GM19035 (cell line): Measurements from ENCODE around the gene HYAL2.

Experiments
- ATAC-seq: cut with Tn5 transposase; IDR thresholded peaks from one replicate; pipeline ENCODE4 v1.9.1; 2021; ENCODE audit not compliant: unreplicated experiment

The HYAL2 gene

GRCh38 chr3:50331364-50331907 is 8.9 kb upstream of the HYAL2 start:
- no peak for ATAC-seq

DNA sequence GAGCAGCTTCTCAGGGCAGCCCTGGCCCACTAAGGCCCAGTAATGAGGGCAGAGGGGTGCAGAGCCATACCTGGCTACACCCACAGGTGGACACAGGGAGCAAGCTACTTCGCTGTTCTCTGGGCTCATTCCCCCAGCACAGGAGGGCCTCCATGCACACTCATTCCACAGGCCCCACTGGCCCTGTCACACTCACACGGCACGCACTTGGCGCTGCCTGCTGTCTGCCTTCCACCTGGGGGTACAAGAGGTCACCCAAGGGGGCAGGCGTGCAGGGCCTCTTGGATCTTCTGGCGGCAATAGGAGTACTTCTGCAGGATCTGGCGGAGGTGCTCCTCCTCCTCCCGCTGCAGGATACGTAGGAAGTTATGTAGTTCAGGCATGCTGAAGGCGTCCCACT is 7.8 kb upstream of the HYAL2 start:
- no peak for ATAC-seq

DNA sequence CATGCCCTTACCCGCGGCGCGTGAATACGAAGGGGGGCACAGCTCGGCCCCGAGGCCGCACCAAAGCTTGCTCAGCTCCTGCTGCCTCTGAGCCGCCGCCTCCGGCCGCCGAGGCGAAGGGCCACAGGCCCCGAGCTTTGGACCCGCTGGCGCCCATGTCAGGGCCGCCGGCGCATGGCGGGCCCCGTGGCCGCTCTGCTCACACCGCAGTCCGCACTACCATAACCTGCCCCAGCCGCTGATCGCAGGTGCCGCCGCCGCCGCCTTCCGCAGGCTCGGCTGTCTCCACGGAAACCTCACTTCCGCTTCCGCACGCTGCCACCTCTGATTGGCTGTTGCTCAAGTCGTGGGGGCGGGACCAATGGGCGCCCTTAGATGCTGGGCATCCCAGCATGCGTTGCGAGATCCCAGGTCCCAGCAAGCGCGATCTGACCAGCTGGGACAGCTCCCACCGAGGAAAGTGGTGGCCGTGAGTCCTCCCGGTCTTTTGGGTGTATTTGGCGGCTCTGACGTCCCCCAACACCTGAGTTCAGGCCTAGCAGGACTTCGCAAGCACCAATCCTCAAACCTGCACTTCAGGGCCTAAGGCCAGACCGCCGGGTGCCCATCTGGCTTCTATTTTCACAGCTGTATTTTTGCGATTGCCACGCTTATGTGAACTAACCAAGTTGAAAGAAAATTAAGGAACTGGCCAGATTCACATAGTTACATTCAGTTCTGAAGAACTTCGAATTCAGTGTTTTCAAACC is 5.6 kb upstream of the HYAL2 start, which contains the start of gene TUSC2:
Gene TUSC2 (minus strand): TSS at position 281 of the 749 bp plus-strand sequence. CDS start 124 bp downstream, at position 157.
- ATAC-seq: peak; percentile 83

DNA sequence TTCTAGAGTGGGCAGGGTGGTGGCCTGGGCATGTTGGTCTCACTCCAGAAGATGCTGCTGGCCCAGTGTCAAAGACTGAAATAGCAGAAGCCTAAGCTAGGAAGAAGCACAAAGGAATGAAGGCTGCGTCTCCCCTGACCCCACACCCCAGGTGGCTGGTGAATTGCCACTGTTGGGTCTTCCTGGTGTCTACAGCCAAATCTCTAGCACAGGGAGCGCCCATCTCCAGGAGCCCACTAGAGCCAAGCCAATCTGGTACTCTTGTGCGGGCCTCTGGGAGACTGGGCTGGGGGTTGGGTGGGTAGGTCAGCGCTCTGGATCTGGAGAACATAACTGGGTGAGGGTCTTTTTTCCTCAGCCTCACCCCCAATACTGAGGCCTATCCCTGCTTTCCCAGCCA is 4.6 kb upstream of the HYAL2 start:
- ATAC-seq: no peak

- ATAC-seq: no peak
These were observed 3.6 kb upstream of the HYAL2 start for GRCh38 chr3:50326182-50326541.

DNA sequence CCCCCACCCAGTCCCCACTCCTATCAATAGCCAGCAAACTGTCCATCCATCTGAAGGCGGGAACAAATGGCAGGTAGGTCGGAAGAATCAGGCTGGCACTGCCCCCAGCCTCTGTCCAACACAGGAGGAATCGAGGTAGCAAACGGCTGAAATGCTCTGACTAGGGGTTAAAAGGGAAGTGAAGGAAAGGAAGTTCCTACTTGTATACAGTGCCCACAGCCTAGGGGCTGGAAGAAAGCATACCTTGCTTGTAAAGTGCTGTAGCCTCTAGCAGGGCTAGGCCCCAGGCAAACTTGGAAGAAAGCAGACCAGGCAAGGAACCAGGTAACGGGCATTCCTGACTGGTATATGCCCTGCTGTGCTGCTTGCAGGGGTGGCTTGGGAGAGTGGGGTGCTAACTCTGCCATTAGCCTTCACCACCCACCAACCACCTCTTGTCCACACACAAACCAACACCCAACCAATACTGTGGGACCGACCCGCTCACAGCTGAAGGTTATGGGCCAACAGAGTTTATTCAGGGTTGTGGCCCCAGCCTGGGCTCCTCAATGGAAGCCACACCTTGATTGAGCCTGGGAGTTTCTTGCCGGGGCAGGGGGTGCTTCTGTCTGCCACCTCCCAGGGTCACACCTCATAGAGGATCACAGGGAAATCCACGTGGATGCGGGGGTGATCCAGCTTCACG is 3.1 kb upstream of the HYAL2 start:
- no peak for ATAC-seq

DNA sequence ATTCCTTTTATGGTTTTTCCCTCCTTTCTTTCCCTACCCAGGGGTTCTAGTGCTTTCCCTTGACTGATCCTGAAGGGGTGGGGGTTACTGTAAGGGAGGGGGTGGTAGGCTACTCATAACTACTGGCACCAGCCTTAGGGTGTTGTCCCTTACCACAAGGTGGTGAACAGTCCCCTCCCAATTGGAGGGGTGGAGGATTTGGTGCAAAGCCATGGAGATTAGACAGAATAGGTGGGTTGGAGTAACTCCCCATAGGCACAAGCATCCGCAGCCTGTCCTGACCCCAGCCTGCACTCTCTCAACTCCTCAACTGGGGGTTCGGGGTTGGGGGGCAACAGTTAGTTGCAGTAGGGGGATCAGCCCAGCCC is 2.6 kb upstream of the HYAL2 start:
- no peak for ATAC-seq

GRCh38 chr3:50324351-50325112 is 2.0 kb upstream of the HYAL2 start:
- ATAC-seq: no peak

DNA sequence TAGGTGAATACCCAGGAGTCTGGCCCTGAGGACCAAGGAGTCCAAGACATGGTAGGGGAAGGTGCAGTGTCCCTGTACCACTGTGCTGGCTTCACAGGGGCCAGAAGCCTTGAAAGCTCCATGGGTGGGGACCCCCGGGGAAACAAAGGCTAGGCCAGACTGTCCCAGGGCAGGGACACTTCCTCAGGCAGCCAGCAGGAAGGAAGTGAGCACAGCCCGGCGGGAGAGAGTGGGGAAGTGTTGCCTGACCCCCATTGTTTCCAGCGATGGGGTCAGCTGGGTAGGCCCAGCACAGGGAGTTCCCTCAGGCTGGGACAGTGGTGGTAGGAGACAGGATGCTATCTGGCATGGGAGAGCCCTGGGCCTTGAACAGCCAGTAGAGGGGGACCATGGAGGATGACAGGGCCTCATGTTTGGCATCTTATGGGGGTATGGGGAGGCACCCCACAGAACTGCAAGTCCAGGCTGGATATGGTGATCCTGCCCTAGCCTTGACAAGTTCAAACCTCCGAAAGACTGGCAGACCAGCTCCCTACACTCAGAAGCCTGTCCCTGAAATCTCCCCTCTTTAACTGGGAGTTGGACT is 1.2 kb upstream of the HYAL2 start:
- ATAC-seq: no peak

GRCh38 chr3:50323092-50323600 is 601 bp upstream of the HYAL2 start:
- ATAC-seq: no peak

DNA sequence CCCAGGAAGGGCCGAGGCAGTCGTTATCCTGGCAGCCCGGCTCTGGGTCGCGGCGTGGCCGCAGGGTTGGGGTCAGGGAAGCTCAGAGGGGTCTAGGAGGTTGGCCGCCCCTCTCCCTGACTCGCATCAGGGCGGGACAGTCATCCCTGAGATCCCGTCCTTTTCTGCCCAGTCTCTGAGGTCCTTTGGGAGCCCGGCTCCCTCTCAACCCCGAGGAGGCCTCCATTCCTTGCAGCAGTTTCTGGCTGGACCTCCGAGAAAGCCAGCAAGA is 495 bp downstream of the HYAL2 start:
- ATAC-seq: no peak

DNA sequence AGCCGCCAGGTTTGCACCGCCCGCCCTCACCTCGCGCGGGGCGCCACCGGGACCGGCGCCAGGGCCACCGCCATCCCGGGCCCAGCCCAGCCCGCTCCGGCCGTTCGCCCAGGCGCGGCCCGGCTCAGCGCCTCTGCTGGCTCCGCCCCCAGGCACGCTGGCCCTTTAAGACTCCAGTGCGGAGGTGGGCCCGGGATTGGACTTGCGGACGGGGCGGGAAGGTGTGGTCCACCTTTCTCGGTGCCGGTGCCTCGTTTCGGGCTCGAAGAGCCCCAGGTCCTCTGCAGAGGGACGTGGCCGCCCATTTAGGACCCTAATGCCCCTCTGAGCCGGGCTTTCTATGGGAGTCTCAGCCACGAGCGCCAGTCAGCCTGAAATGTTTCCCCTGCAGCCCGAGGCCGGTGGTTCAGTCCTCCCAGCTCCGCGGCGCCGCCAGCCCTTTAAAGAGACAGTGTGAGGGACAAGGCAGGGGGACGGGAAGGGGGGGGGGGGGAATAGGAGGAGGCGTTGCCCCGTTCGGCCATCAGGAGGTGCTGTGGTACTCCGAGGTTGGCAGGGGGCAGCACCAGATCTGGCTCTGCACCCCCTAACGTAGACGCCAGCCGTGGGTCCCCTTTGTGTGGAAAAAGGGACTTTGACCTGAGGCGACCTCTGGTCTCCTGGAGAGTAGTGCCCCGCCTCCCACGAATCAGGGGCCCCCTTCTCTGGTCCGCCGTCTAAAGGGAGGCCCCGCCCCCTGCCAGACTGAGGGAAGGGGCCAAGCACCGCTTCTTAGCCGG is 1.0 kb downstream of the HYAL2 start:
- peak; percentile 83 for ATAC-seq

GRCh38 chr3:50320853-50321335 is 1.7 kb downstream of the HYAL2 start:
- peak; percentile 54 for ATAC-seq

GRCh38 chr3:50319894-50320625 is 2.5 kb downstream of the HYAL2 start:
- ATAC-seq: no peak

DNA sequence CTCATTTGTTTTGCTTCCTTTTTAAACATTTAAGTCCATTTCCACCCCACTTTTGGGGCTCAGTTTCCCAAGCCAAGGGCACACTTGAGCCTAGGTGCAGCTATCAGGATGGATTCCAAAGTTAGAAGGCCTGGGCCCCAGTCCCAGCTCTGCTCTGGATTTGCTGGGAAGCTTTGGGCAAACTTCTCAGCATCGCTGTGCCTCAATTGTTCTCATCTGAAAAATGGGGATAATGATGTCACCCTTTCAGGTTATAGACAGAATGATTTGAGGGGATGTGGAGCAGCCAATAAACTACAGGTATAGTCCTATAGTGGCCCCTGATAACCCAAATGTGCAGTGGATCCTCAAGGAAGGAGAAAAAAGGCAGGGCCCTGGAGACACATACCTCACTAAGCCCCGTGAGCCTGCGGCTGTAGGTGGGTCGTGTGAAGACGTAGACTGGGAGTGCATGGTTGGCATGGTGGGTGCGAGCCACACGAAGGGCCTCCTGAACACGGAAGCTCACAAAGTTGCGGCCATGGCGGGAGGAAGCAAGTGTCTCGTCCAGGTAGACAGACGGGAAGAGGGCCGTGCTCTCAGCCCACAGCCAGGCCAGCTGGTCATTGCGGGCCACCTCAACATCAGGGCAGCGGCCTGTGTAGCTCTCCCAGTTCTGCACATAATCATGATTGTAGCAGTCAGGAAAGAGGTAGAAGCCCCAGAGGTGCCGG is 3.2 kb downstream of the HYAL2 start:
- ATAC-seq: no peak

- ATAC-seq: no peak
These were observed 3.9 kb downstream of the HYAL2 start for GRCh38 chr3:50318615-50319014.

- ATAC-seq: no peak
These were observed 4.4 kb downstream of the HYAL2 start for GRCh38 chr3:50318163-50318562.

DNA sequence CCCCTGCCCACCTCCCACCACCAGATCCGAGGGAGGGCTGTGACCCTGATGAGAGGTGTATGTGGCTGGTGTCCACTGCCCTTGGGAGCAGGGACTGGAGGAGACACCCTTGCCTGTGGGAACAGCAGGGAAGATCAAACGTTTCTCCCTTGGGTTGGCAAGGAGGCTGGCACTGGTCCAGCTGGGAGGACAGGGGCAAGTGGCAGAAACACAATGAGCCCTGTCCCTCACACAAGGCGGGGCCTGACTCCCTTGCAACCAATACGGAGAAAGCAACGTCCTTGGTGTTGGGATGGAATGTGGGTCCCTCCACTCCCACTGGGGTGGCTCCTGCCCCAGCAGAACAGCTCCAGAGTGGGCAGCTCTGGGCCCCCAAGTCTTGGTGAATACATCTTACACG is 5.2 kb downstream of the HYAL2 start:
- ATAC-seq: no peak

DNA sequence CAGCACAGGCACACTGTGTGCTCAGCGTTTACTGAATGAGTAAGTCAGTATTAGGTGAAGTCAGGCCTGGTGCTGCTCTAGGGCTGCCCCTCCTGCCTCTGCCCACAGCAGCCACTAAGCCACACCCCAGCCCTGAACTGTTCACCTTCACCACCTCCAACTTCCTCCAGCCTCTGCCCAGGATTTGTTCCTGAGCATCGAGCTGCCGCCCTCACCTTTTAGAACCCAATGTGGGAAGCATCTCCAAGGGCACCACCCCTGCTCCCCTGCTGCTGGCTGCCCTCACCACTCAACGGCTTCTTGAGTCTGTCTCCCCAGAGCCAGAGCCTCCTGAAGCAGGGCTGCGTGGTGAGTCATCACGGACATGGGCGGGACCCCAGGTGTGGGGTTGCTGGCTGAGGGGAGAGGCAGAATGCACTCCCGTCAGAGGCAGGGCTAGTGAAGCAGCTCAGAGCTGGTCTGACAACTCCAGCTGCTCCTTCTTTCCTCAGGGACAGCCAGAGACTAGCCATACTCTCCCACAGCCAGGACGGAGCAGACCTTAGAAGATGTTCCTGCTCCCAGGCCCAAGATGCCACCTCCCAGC is 5.8 kb downstream of the HYAL2 start:
- no peak for ATAC-seq
